Testis (tissue), 2 donors: ENCODE data around the gene LZTFL1.

Experiments used
- CTCF ChIP-seq, 3 experiments: fragments of 450-650 bp in 2 of 3; fragments of 200-600 bp in 1 of 3; sonication (generic) in 1 of 3; IDR thresholded peaks; one replicate each; pipeline ENCODE4 v1.5.1; 2016 to 2019; ENCODE audit warnings: antibody characterized with exemption in 3 of 3, mild to moderate bottlenecking in 2 of 3, moderate library complexity in 1 of 3
- POLR2A ChIP-seq: fragments of 450-650 bp; IDR thresholded peaks from one replicate; pipeline ENCODE4 v1.6.1; 2017; ENCODE audit warnings: antibody characterized with exemption, mild to moderate bottlenecking, moderate library complexity

GRCh38 chr3:45844616-45845015 lies 2.7 kb upstream of the LZTFL1 start:
- TF ChIP-seq CTCF (IDR thresholded peaks at IDR 0.05) (no peak), POLR2A (no peak)
